Ovary (tissue), 9 donors: ENCODE results near the gene FBXW7. TPM values are rescaled to one million over a fixed set of nuclear protein-coding genes. Genes with fewer than 3 reads are reported as not detected.

Experiments used
- DNase-seq, 5 donors: peaks; one replicate each; pipeline ENCODE4 v3.0.0-alpha.2; 2019 to 2020
- H3K27ac ChIP-seq, 2 donors: fragments of 200-600 bp; one replicate each; pipeline versions ENCODE4 v1.5.1 to v1.8.0; 2019 to 2022
- H3K27me3 ChIP-seq: fragments of 200-600 bp; one replicate; pipeline ENCODE4 v1.8.0; 2022
- H3K36me3 ChIP-seq: fragments of 200-600 bp; sonication (generic); one replicate; pipeline ENCODE4 v1.5.1; 2019
- H3K4me1 ChIP-seq: one replicate; pipeline ENCODE4 v1.8.1; 2013; ENCODE audit warnings: mild to moderate bottlenecking, moderate library complexity; ENCODE audit not compliant: insufficient read depth
- H3K4me3 ChIP-seq: fragments of 200-600 bp; sonication (generic); one replicate; pipeline ENCODE4 v1.5.1; 2017
- H3K9me3 ChIP-seq, 2 donors: fragments of 200-600 bp in 1 of 2; sonication (generic) in 1 of 2; one replicate each; pipeline versions ENCODE4 v1.5.1 to v1.8.1; 2013 to 2019; ENCODE audit warnings: mild to moderate bottlenecking in 1 of 2, moderate library complexity in 1 of 2
- CTCF ChIP-seq, 3 donors: fragments of 450-650 bp in 2 of 3; fragments of 200-600 bp in 1 of 3; IDR thresholded peaks; one replicate each; pipeline versions ENCODE4 v1.5.1 to v1.8.0; 2016 to 2022; ENCODE audit warnings: antibody characterized with exemption in 3 of 3, mild to moderate bottlenecking in 1 of 3
- EP300 ChIP-seq: sonication (generic); formaldehyde crosslinking; IDR thresholded peaks from one replicate; pipeline ENCODE4 v1.6.1; 2017; ENCODE audit warnings: antibody characterized with exemption
- POLR2A ChIP-seq: fragments of 450-650 bp; IDR thresholded peaks from one replicate; pipeline ENCODE4 v1.6.1; 2017; ENCODE audit warnings: antibody characterized with exemption, mild to moderate bottlenecking, moderate library complexity
- WGBS, 3 donors: extraction: QIAGEN DNeasy Blood & Tissue Kit in 1 of 3; methylation state at CpG; one replicate each; pipeline versions ENCODE4 v1.1.5 to v1.1.7; 2013 to 2017; 5-methylcytosine and 5-hydroxymethylcytosine counted together
- intact Hi-C, 4 donors: fragments of 100-400 bp; cut with DNase I; formaldehyde crosslinking; loops; one replicate each; pipeline versions ENCODE4 v1.11.0 to v1.15.1; 2022 to 2023
- polyA plus RNA-seq, 2 donors: library from polyadenylated mRNA; stranded (reverse); fragments of 200-250 nt in 1 of 2; fragments of 350-450 nt in 1 of 2; fragmentation: Illumina TruSeq in 1 of 2; extraction: RNeasy Lipid Tissue Mini Kit (QIAGEN cat#74804) in 1 of 2; gene quantifications; one replicate each; pipeline ENCODE4 v1.2.3, GENCODE V29; 2013 to 2014
- total RNA-seq, 7 donors: library from RNA; depleted of rRNA in 2 of 7; stranded (reverse); fragments of >200 nt in 2 of 7; fragmentation: NEBNext Ultra II Directional in 3 of 7; extraction: Animal tissue kit (Norgen Biotek cat#: 25700) in 3 of 7; gene quantifications; one replicate each; pipeline versions ENCODE4 v1.1.0 to v1.2.4, GENCODE V29; 2016 to 2023
- donor health status: DM: no; HTN: no; CAD: no; lungs with moderate emphysema.
- donor health status: DM: no; HTN: no; CAD: no.
- donor health status: Bipolar disorder and iron deficiency.
- donor health status: DM: yes; HTN: yes; CAD: no.
- donor health status: DM: no; HTN: no; CAD: no.
- donor health status: DM: yes; HTN: yes; CAD: no.

Gene FBXW7
- total and polyA plus RNA-seq, 9 donors, result 9.1 to 66.8 (median 42.9) TPM

GRCh38 chr4:152523731-152524130 lies 12.2 kb downstream of the FBXW7 start:
- Histone ChIP-seq H3K27me3 (no peaks in the 10 kb centered on the region), H3K4me1 (no peaks in the 10 kb centered on the region), H3K9me3 (no peaks in the 10 kb centered on the region), H3K4me3 (no peak overlapping the region), H3K36me3 (no peaks in the 10 kb centered on the region), H3K27ac (no peak overlapping the region)
- 46 to 60% (median 53%) methylated on average over 1 of the region's 1 CpG for WGBS, 3 donors
- DNase-seq, result no peak
- TF ChIP-seq CTCF (IDR thresholded peaks at IDR 0.05) (no peak), EP300 (no peak), POLR2A (no peak)
- intact Hi-C loops, result no loop called here

GRCh38 chr4:152522754-152523153 lies 13.1 kb downstream of the FBXW7 start:
- Histone ChIP-seq H3K27ac (no peak overlapping the region), H3K36me3 (no peaks in the 10 kb centered on the region), H3K9me3 (no peaks in the 10 kb centered on the region), H3K27me3 (no peaks in the 10 kb centered on the region), H3K4me1 (no peaks in the 10 kb centered on the region), H3K4me3 (no peak overlapping the region)
- intact Hi-C loops, result no loop called here
- no peak for TF ChIP-seq POLR2A
- TF ChIP-seq EP300, result no peak
- no peak for TF ChIP-seq CTCF (IDR thresholded peaks at IDR 0.05)
- WGBS, 3 donors, result 41 to 52% (median 42%) methylated on average over 2 of the region's 2 CpGs
- DNase-seq, result no peak

GRCh38 chr4:152522245-152522644 lies 13.6 kb downstream of the FBXW7 start:
- Histone ChIP-seq H3K36me3 (no peaks in the 10 kb centered on the region), H3K9me3 (no peaks in the 10 kb centered on the region), H3K4me3 (no peak overlapping the region), H3K4me1 (no peaks in the 10 kb centered on the region), H3K27ac (no peak overlapping the region), H3K27me3 (no peaks in the 10 kb centered on the region)
- WGBS, 3 donors, result 80 to 90% (median 83%) methylated on average over 2 of the region's 2 CpGs
- TF ChIP-seq EP300, result no peak
- TF ChIP-seq POLR2A, result no peak
- TF ChIP-seq CTCF (IDR thresholded peaks at IDR 0.05), result no peak
- no peak for DNase-seq
- intact Hi-C loops, result no loop called here

DNA sequence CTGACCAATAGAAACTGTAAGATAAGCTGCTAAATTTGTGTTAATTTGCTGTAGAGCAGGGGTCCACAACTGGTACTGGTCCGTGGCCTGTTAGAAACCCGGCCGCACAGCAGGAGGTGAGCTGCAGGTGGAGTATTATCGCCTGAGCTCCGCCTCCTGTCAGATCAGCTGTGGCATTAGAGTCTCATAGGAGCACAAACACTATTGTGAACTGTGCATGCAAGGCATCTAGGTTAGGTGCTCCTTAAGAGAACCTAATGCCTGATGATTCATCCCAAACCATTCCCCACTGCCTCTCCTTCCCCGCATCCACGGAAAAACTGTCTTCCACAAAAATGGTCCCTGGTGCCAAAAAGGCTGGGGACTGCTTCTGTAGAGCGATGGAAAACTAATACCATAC lies 19.7 kb downstream of the FBXW7 start:
- Histone ChIP-seq H3K9me3 (no peaks in the 10 kb centered on the region), H3K4me3 (no peak overlapping the region), H3K36me3 (no peaks in the 10 kb centered on the region), H3K27me3 (no peaks in the 10 kb centered on the region), H3K27ac (no peak overlapping the region), H3K4me1 (no peaks in the 10 kb centered on the region)
- 79 to 88% (median 86%) methylated on average over 8 of the region's 8 CpGs for WGBS, 3 donors
- intact Hi-C loops, result no loop called here
- no peak for DNase-seq
- TF ChIP-seq POLR2A, result no peak
- no peak for TF ChIP-seq EP300
- no peak for TF ChIP-seq CTCF (IDR thresholded peaks at IDR 0.05)

DNA sequence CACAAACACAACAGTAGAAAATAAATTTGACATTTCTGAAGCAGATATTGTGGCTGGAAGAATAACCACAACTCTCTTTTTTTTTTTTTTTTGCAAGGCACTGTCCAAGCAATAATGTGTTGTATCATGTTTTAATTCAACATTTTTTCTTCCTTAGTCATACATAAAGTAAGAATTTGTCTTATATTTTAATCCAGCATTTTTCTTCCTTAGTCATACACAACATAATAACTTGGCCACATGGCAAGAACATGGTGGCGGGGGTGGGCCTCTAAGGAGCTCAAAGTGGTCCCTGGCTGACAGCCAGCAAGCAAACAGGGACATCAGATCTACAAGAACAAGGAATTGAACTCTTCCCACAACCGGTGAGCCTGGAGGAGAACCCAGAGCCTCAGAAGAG lies 20.2 kb downstream of the FBXW7 start:
- no peak for DNase-seq
- TF ChIP-seq EP300, result no peak
- TF ChIP-seq POLR2A, result no peak
- TF ChIP-seq CTCF (IDR thresholded peaks at IDR 0.05), result no peak
- no peak overlapping the region for H3K4me3 ChIP-seq
- no peaks in the 10 kb centered on the region for H3K4me1 ChIP-seq
- no peaks in the 10 kb centered on the region for H3K36me3 ChIP-seq
- H3K9me3 ChIP-seq, result no peaks in the 10 kb centered on the region
- no peaks in the 10 kb centered on the region for H3K27me3 ChIP-seq
- H3K27ac ChIP-seq, result no peak overlapping the region
- intact Hi-C loops, result no loop called here
- 28 to 46% (median 41%) methylated on average over 2 of the region's 2 CpGs for WGBS, 3 donors
